ENCODE data around the gene SLC35F4.
"Not testable (repeated sequence)": the region's sequence is repeated elsewhere in the genome, so short reads cannot be mapped to it uniquely, and the experiment has no call there.

SLC35F4 gene

DNA sequence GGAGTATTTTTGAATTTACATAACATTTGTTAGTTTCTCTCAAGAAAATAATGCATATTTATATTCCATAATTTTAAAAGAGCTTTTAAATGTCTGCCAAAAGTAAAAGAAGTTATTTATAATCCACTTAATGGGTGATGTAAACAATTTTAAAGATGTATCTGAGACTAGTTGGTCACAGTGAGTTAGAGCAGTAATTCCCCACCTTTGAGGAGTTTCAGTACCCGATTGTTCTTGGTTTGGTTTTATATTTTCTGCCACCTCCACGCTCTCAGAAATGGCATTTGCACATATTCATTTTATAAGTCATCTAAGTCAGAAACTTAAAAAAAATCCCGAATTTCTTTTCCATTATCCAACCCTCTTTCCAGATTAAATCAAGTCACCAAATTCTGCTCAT is 153.2 kb downstream of the SLC35F4 start:
- DNase-seq, result no peak

- no peak for DNase-seq
Measured at GRCh38 chr14:57712102-57712501, 153.8 kb downstream of the SLC35F4 start.

GRCh38 chr14:57709909-57710308 is 156.0 kb downstream of the SLC35F4 start:
- no peak for DNase-seq

GRCh38 chr14:57709086-57709485 is 156.8 kb downstream of the SLC35F4 start:
- DNase-seq, result not testable (repeated sequence)

DNA sequence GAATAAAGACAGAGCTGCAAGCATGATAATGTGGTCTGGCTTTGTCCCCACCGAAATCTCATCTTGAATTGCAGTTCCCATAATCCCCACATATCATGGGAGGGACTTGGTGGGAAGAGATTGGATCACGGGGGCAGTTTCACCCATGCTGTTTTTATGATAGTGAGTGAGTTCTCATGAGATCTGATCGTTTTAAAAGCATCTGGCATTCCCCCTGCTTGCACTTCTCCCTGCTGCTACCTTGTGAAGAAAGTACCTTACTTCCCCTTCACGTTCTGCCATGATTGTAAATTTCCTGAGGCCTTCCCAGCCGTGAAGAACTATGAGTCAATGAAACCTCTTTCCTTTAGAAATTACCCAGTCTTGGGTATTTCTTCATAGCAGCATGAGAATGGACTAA is 158.7 kb downstream of the SLC35F4 start:
- DNase-seq, result no peak

DNA sequence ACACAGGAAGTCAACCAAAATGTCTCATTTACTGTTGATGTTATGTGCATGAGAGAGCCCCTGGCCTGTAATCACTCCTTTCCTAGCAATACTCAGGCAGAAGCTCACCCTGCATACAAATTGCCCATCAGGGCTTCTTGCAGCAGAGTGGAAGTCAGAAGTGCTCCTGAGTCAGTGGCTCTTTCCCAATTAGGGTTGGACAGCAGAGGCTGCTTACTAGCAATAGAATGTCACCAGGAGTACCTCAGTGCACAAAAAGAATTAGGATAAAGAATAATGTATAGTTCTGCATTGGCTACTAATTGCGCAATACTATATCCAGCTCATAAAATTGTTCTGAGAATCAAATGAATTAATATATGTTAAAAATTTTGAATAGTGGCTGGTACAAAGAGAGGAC is 161.1 kb downstream of the SLC35F4 start:
- DNase-seq, result no peak

DNA sequence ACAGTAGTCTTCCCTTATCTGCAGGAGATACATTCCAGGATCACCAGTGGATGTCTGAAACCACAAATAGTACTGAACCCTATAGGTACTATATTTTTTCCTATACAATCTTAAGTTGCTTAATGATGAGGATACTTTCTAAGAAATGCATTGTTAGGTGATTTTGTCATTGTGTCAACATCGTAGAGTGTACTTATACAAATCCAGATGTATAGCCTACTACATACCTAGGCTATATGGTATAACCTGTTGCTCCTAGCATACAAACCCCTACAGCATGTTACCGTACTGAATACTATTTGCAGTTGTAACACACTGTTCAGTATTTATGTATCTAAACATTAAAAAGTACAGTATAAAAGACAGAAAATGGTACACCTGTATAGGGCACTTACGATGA is 165.9 kb downstream of the SLC35F4 start:
- DNase-seq, result no peak

GRCh38 chr14:57692671-57693070 is 173.2 kb downstream of the SLC35F4 start:
- DNase-seq, result no peak

DNA sequence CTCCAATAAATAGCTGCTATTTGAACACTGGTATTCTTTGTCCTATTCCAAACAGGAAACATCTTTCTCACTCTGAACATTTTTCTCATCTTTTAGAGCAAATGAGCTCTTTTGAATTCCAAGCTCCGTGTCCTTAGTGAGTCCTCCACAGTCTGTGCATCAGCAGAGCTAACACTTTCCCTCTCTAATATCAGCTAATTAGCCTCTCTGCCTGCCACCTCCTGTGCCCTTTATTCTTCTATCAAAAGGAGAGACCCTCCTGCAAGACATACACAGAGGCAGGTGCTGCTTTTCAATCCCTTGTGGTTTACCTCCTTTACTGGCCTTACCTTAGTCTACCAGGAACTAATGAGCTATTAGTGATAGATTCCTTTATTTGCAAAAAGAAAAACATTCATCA is 178.5 kb downstream of the SLC35F4 start:
- no peak for DNase-seq

DNA sequence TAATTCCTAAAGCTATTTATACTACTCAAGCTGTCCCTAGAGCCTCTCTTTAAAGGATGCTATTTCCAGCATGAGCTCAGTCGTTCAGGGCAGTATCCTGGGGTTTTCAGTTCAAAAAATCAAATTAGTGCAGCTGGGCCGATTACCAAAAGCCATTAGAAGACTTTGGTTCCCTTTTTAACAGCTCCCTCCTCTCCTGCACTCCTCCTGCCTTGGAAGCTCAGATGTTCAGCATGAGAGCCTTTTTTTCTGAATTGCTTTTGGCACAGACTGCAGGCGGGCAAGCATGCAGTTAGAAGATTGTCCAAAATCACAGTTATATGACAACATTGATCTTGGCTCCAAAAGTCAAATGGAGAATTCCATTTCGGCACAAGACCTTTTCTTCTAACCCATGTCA is 179.6 kb downstream of the SLC35F4 start:
- no peak for DNase-seq

GRCh38 chr14:57671021-57671420 is 194.9 kb downstream of the SLC35F4 start:
- DNase-seq, result no peak

DNA sequence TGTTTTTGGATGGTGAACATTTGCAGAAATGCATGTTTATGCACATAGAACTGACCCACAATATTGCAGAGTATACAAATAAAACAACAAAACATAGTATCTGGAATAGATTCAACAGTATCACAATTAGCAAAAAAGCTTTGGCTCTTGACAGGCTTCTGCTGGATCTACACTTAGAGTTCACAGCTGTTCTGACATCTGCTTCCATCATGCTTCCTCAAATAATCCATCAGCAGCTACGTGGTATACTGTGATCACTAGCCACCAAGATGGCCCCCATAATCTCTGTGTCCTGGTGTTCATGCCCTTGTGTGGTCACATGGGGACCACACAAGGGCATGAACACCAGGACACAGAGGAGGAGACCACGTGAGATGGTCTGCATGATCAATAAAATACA is 205.7 kb downstream of the SLC35F4 start:
- no peak for DNase-seq

DNA sequence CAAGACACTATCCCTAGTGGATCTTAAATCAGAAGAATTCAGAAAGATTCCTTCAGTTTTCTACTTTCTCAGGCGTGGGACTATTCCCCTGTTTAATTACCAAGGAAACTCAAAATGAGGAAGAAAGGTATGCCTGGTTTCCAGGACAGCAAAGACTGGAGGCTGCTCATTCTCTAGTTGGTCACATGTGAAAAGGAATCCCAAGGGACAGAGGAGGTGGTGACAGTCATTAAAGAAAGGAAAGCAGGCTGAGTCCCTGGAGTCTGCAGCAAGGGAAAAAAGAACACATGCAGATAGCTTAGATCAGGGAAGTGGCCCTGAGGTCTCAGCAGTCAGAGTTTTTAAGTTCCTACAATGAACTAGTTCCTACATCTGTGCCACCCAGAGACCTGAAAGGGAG is 206.8 kb downstream of the SLC35F4 start:
- DNase-seq, result no peak

GRCh38 chr14:57657487-57657886 is 208.4 kb downstream of the SLC35F4 start:
- no peak for DNase-seq

DNA sequence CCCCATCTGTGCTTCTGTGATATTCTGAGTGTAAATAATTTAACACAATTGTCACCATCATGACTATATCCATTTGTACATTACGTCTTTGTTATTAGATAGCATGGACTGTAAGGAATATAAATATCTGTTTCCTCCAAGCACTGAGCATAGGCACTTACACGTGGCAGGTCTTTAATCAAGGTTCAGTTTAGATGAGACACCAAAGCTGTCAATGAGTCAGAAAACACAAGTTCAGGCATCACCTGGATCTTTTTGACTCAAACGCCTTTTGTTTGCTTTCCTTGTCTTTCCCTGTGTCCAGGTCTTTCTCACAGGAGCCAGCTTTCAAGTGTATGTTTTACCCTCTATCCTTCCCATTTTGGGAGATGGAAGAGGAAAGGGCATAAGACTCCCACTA is 209.0 kb downstream of the SLC35F4 start:
- DNase-seq, result no peak

DNA sequence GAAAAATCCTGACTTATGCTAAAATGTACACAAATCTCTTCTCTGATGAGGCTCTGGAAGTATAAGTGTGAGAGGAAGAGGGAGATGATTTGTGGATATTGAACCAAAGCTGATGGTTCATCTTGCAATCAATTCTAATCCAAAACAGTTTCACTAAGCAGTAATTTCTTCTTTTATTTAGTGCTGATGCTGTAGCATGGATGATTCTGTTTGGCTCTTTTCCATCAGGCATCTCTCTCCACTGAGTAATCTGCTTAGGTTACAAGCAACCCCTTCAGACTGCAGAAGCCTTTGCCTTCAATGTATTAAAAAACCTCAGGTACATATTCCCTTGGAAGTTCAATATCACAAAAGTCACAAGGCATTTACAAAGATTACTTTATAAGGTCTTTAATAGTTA is 213.1 kb downstream of the SLC35F4 start:
- DNase-seq, result no peak

GRCh38 chr14:57641776-57642175 is 224.1 kb downstream of the SLC35F4 start:
- DNase-seq, result no peak

DNA sequence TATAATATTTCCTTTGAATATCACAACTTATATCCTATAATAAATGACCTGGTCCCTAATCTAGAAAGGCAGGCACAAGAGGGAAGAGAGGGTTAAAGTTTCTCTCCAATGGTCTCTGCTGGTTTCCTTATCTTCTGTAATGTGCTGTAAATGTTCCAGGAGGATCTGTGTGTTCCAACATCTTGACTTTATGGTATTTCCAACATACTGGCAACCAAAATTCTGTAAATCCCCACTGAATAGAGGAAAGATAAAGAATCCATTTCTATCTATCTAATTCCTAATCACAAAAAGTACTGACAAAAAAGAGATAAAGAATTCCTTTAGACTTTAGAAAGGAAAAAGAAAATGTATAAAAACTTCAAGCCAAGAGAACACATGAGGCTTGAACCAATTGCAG is 225.9 kb downstream of the SLC35F4 start:
- DNase-seq, result no peak

DNA sequence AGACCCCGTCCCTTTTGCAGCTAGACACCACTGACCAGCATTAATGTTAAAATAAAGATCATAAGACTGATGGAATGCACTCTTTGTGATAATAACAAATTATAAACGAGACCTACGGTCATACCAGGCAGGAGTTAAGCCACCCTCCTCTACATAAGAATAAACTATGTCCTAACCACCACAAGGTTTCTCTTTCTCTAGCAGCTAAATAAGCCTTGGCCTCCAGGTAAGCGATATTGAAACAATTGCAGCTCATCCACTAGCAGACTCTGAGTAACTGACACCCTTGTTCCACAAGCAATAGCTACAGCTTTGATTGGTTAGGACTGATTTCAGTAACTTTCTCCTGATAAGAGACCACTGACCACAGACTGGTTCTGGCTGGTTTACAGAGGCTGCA is 228.0 kb downstream of the SLC35F4 start:
- no peak for DNase-seq

DNA sequence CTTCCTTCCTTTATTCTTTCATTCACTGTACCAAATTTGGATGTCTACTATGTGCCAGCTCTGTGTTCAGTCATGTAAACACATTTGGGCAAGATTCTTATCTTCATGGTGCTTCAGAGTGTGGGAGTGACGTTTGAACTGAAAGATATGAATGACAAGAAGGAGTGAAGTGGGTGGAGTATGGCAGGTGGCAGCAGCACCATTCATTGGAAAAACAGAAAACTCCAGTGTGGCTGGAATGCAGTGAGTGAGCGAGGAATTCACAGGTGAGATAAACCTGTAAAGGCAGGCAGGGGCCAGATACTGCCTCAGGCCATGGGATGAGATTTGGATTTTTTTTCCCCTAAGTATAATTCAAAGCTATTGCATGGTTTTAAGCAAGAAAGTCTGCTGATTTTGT is 231.6 kb downstream of the SLC35F4 start:
- DNase-seq, result no peak

DNA sequence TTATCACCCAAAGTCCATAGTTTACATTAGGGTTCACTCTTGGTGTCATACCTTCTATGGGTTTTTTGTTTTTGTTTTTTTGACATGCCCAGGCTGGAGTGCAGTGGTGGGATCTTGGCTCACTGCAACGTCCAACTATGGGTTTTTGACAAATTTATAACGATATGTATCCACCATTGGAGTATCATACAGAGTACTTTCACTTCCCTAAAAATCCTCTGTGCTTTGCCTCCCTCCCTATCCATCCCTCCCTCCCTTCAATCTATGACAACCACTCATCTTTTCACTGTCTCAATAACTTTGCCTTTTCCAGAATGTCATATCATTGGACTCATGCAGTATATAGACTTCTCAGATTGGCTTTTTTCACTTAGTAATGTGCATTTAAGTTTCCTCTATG is 233.2 kb downstream of the SLC35F4 start:
- DNase-seq, result no peak

DNA sequence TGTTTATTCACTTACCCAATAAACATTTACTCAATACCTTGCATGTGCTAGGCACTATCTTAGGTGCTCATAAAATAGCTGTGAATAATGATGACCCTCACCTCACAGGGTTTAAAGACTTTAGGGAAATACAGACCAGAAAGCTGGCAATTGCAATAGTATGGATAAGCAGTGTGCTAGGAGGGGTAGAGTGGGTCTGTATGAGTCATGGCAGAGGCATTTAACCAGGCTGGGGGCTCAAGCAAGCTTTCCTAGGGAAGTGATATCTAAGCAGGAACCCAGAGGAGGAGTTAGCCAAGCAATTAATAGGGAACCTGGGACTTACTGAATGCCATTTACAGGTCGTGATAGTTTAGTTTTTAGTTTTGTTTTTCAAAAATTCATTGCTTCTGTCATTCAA is 248.4 kb downstream of the SLC35F4 start:
- no peak for DNase-seq

GRCh38 chr14:57612946-57613345 is 252.9 kb downstream of the SLC35F4 start:
- no peak for DNase-seq

DNA sequence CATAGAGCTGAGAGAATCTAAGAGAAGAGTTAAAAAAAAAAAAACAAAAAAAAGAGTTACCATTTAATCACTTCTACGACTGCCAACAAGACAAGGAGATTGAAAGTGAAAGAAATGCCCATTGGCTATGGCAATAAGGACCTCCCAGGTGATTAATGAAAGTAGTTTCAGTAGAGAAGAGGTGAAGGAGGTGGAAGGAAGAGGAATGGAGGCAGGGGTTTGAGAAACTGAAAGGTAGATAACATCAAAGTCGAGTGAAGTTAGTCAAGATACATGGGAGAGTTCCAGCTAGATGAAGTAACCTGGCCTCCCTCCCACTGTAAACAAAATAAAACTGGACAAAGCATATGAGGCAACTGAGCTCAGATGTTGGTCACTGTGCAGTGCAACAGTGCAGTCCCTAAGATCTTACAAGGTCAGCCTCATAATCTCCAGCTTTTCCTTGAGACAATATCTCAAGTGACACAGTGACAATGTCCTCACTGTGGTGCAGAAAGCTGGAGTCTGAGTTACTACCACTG is 254.3 kb downstream of the SLC35F4 start:
- DNase-seq, result no peak

GRCh38 chr14:57610631-57611030 is 255.3 kb downstream of the SLC35F4 start:
- no peak for DNase-seq

All from NCI-H1436 treated with DMSO at 0.1 percent for 48 hours (cell line).